ENCODE data around the gene ANKS3.

DNA sequence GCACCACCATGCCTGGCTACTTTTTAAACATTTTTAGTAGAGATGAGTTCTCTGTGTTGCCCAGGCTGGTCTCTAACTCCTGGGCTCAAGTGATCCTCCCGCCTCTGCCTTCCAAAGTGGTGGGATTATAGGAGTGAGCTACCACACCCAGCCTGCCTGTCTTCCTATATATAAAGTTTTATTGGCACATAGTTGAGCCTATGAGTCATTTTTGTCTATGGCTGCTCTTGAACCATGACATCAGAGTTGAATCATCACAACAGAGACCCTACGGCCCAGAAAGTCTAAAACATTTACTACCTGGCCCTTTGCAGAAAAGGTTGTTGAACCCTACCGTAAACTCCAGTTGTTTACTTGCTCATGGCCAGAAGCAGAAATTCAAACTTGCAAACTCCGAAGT lies 46.2 kb upstream of the ANKS3 start:
- TF ChIP-seq CTCF (IDR thresholded peaks at IDR 0.05) (no peak), EZH2 (IDR thresholded peaks at IDR 0.05; ENCODE audit: borderline replicate concordance, insufficient read depth, low read depth, low read length, poor library complexity, severe bottlenecking) (no peak)
